ENCODE data around the gene XRCC6. TPM values are rescaled to one million over a fixed set of nuclear protein-coding genes. Genes with fewer than 3 reads are reported as not detected.

XRCC6 gene
- total RNA-seq, 1 experiment from 2014 or later = 588 TPM

- TF ChIP-seq CBX3 (IDR thresholded peaks at IDR 0.05; ENCODE audit: low read depth) (no peak), JUND (IDR thresholded peaks at IDR 0.05) (no peak), YY1 (IDR thresholded peaks at IDR 0.05; ENCODE audit: extremely low read depth, insufficient replicate concordance, low read depth, low read length) (peak; percentile 67), POLR2A (IDR thresholded peaks at IDR 0.05; ENCODE audit: borderline replicate concordance, extremely low read depth, insufficient read depth, insufficient read length) (peak; percentile 71), SP1 (IDR thresholded peaks at IDR 0.05; ENCODE audit: low read depth) (peak; percentile 69), SRF (IDR thresholded peaks at IDR 0.05; ENCODE audit: low read depth) (no peak), TCF7L2 (IDR thresholded peaks at IDR 0.05; ENCODE audit: borderline replicate concordance, extremely low read depth, insufficient read depth, insufficient read length) (no peak)
These were observed at the start of gene XRCC6 (continued) for GRCh38 chr22:41621099-41621910.

DNA sequence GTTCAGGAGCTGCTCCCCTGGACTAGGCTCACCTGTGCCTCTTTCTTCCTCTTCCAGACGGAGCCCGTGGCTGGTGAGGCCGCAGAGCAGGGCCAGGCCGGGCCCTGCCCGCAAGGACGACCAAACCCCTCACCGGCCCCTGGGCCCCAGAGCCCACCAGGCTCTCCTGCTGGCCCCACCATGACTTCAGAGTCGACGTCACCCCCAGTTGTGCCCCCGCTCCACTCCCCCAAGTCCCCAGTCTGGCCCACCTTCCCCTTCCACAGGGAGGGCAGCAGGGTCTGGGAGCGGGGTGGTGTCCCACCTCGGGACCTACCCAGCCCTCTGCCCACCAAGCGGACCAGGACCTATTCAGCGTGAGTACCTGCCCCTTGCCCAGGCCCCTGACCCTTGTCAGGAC lies 49.3 kb upstream of the XRCC6 start:
- no peak for DNase-seq (ENCODE audit: low read depth, low spot score)
- no peak for ATAC-seq
- no peaks in the 10 kb centered on the region for H3K9me2 ChIP-seq (ENCODE audit: insufficient read depth)
- no peak overlapping the region for H2AFZ ChIP-seq (ENCODE audit: low read depth, low read length, poor library complexity, severe bottlenecking)
- no peak overlapping the region for H3K4me3 ChIP-seq (replicated peaks in 1 of 2; ENCODE audit: low read depth in 1 of 2, low read length in 2 of 2)
- intact Hi-C loops (cut with micrococcal nuclease) = no loop called here
- no TSS peak for BruUV-seq (replicated peaks)
- ChIA-PET RAD21 (ENCODE audit: low non-redundant PET in 1 of 2, low total read pairs in 2 of 2, uncharacterized antibody in 2 of 2, unreplicated experiment in 2 of 2) (no interaction called here), POLR2A (no interaction called here), CTCF (no interaction called here)
- no peak overlapping the region for H3K27ac ChIP-seq (ENCODE audit: low read depth, low read length)
- H3K27me3 ChIP-seq (ENCODE audit: insufficient read depth, low read length) = no peaks in the 10 kb centered on the region
- H3K36me3 ChIP-seq (ENCODE audit: control insufficient read depth in 1 of 2, insufficient read depth in 2 of 2, low read length in 2 of 2) = 0 out of 4 replicates have a peak, but pooled peaks cover 0 to 3% of the 10 kb centered on the region in 2 experiments
- no peaks in the 10 kb centered on the region for H3K9me3 ChIP-seq (ENCODE audit: control insufficient read depth in 1 of 2, insufficient read depth in 1 of 2, low read depth in 1 of 2, low read length in 2 of 2)
- no peak overlapping the region for H3K4me2 ChIP-seq (ENCODE audit: low read length)
- no peaks in the 10 kb centered on the region for H3K4me1 ChIP-seq (ENCODE audit: control insufficient read depth in 1 of 2, insufficient read depth in 2 of 2, low read length in 2 of 2)
- H4K20me1 ChIP-seq (ENCODE audit: insufficient read depth) = no peaks in the 10 kb centered on the region
- H3K79me2 ChIP-seq (ENCODE audit: insufficient read depth, low read length) = no peaks in the 10 kb centered on the region
- H3K9ac ChIP-seq (ENCODE audit: low read length) = no peak overlapping the region
- TF ChIP-seq ELF1 (IDR thresholded peaks at IDR 0.05; ENCODE audit: borderline replicate concordance, low read depth) = no peak
- TF ChIP-seq SP1 (IDR thresholded peaks at IDR 0.05; ENCODE audit: low read depth) = no peak
- TF ChIP-seq POLR2AphosphoS5 (IDR thresholded peaks at IDR 0.05; ENCODE audit: low read depth, low read length) = no peak
- no peak for TF ChIP-seq YY1 (IDR thresholded peaks at IDR 0.05; ENCODE audit: extremely low read depth, insufficient replicate concordance, low read depth, low read length)
- TF ChIP-seq REST (IDR thresholded peaks at IDR 0.05; ENCODE audit: low read depth) = no peak
- TF ChIP-seq, protein P1, sequence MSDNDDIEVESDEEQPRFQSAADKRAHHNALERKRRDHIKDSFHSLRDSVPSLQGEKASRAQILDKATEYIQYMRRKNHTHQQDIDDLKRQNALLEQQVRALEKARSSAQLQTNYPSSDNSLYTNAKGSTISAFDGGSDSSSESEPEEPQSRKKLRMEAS (IDR thresholded peaks at IDR 0.05) = no peak
- TF ChIP-seq EZH2phosphoT487 (IDR thresholded peaks at IDR 0.05; ENCODE audit: borderline replicate concordance) = no peak
- no peak for TF ChIP-seq CBX3 (IDR thresholded peaks at IDR 0.05; ENCODE audit: low read depth)
- TF ChIP-seq ZNF274 (IDR thresholded peaks at IDR 0.05; ENCODE audit: low read depth, low read length) = no peak
- TF ChIP-seq ZFX (IDR thresholded peaks at IDR 0.05) = no peak
- TF ChIP-seq RAD21 (IDR thresholded peaks at IDR 0.05; ENCODE audit: low read depth) = no peak
- TF ChIP-seq, protein P2, sequence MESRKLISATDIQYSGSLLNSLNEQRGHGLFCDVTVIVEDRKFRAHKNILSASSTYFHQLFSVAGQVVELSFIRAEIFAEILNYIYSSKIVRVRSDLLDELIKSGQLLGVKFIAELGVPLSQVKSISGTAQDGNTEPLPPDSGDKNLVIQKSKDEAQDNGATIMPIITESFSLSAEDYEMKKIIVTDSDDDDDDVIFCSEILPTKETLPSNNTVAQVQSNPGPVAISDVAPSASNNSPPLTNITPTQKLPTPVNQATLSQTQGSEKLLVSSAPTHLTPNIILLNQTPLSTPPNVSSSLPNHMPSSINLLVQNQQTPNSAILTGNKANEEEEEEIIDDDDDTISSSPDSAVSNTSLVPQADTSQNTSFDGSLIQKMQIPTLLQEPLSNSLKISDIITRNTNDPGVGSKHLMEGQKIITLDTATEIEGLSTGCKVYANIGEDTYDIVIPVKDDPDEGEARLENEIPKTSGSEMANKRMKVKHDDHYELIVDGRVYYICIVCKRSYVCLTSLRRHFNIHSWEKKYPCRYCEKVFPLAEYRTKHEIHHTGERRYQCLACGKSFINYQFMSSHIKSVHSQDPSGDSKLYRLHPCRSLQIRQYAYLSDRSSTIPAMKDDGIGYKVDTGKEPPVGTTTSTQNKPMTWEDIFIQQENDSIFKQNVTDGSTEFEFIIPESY (IDR thresholded peaks at IDR 0.05; ENCODE audit: extremely low read depth, insufficient replicate concordance, low read length) = no peak
- no peak for TF ChIP-seq POLR2A (IDR thresholded peaks at IDR 0.05; ENCODE audit: borderline replicate concordance, extremely low read depth, insufficient read depth, insufficient read length)
- TF ChIP-seq, protein P3, sequence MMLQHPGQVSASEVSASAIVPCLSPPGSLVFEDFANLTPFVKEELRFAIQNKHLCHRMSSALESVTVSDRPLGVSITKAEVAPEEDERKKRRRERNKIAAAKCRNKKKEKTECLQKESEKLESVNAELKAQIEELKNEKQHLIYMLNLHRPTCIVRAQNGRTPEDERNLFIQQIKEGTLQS (IDR thresholded peaks at IDR 0.05) = no peak
- no peak for TF ChIP-seq SIN3A (IDR thresholded peaks at IDR 0.05; ENCODE audit: low read depth)
- TF ChIP-seq CEBPB (IDR thresholded peaks at IDR 0.05; ENCODE audit: low read depth) = no peak
- TF ChIP-seq FOSL1 (IDR thresholded peaks at IDR 0.05; ENCODE audit: low read depth) = no peak
- no peak for TF ChIP-seq SRF (IDR thresholded peaks at IDR 0.05; ENCODE audit: low read depth)
